HEK293 (cell line): ENCODE results near the gene MYO1B.

Experiments used
- CTCF ChIA-PET: fragments of 350-600 bp; formaldehyde crosslinking; extraction: SDS; loops from one replicate; lab custom pipeline; 2021; ENCODE audit warnings: antibody characterized with exemption; lab: Yijun Ruan, JAX
- POLR2A ChIA-PET: fragments of 300-600 bp; formaldehyde crosslinking; extraction: SDS; loops from one replicate; lab custom pipeline; 2020; ENCODE audit warnings: antibody characterized with exemption, inconsistent platforms; lab: Yijun Ruan, JAX
- H3K27ac ChIP-seq: fragments of 200-500 bp; sonication (Bioruptor generic); 2 replicates; pipeline ENCODE4 v1.5.1; 2014; ENCODE audit warnings: low read depth, low read length, control low read depth, inconsistent platforms; ENCODE audit errors: extremely low read depth
- H3K36me3 ChIP-seq, 2 experiments: fragments of 200-500 bp in 1 of 2; sonication (Bioruptor generic) in 1 of 2; 1 replicate in 1 of 2; 2 replicates in 1 of 2; pipeline ENCODE4 v1.5.1; 2014 to 2017; ENCODE audit warnings: inconsistent platforms in 2 of 2, low read length in 2 of 2; ENCODE audit not compliant: control insufficient read depth in 2 of 2, insufficient read depth in 1 of 2
- H3K4me1 ChIP-seq: fragments of 200-500 bp; sonication (Bioruptor generic); 2 replicates; pipeline ENCODE4 v1.5.1; 2014; ENCODE audit warnings: mild to moderate bottlenecking, low read length, inconsistent platforms; ENCODE audit not compliant: control insufficient read depth, insufficient read depth
- H3K4me3 ChIP-seq: 2 replicates; pipeline ENCODE4 v1.5.1; 2011; ENCODE audit warnings: low read depth, mild to moderate bottlenecking, control low read depth, low read length, moderate library complexity
- H3K9me3 ChIP-seq: fragments of 200-500 bp; sonication (Bioruptor generic); 2 replicates; pipeline ENCODE4 v1.5.1; 2014; ENCODE audit warnings: low read depth, low read length, inconsistent platforms; ENCODE audit not compliant: control insufficient read depth, insufficient read depth
- INSM2 ChIP-seq: fragments of 450-650 bp; formaldehyde crosslinking; IDR thresholded peaks from 2 replicates; pipeline ENCODE4 v1.5.1; 2016; ENCODE audit warnings: missing biosample characterization, missing genetic modification characterization
- KLF8 ChIP-seq: fragments of 450-650 bp; formaldehyde crosslinking; IDR thresholded peaks from 2 replicates; pipeline ENCODE4 v1.5.1; 2016; ENCODE audit warnings: missing biosample characterization, missing genetic modification characterization
- PATZ1 ChIP-seq: fragments of 450-650 bp; formaldehyde crosslinking; IDR thresholded peaks from 2 replicates; pipeline ENCODE4 v1.5.1; 2016; ENCODE audit warnings: missing biosample characterization, missing genetic modification characterization
- PRDM4 ChIP-seq: fragments of 450-650 bp; formaldehyde crosslinking; IDR thresholded peaks from 2 replicates; pipeline ENCODE4 v1.5.1; 2017; ENCODE audit warnings: missing biosample characterization, missing genetic modification characterization
- SP2 ChIP-seq: fragments of 450-650 bp; formaldehyde crosslinking; IDR thresholded peaks from 2 replicates; pipeline ENCODE4 v1.5.1; 2016; ENCODE audit warnings: missing biosample characterization, missing genetic modification characterization
- ZBTB17 ChIP-seq: fragments of 450-650 bp; formaldehyde crosslinking; IDR thresholded peaks from 2 replicates; pipeline ENCODE4 v1.5.1; 2016; ENCODE audit warnings: missing biosample characterization, missing genetic modification characterization
- ZBTB21 ChIP-seq: fragments of 450-650 bp; formaldehyde crosslinking; IDR thresholded peaks from 2 replicates; pipeline ENCODE4 v1.5.1; 2017; ENCODE audit warnings: missing biosample characterization, missing genetic modification characterization
- ZNF140 ChIP-seq: fragments of 450-650 bp; formaldehyde crosslinking; IDR thresholded peaks from 2 replicates; pipeline ENCODE4 v1.5.1; 2016; ENCODE audit warnings: missing biosample characterization, missing genetic modification characterization
- ZNF157 ChIP-seq: fragments of 450-650 bp; formaldehyde crosslinking; IDR thresholded peaks from 2 replicates; pipeline ENCODE4 v1.5.1; 2016; ENCODE audit warnings: missing biosample characterization, missing genetic modification characterization
- ZNF175 ChIP-seq: fragments of 450-650 bp; formaldehyde crosslinking; IDR thresholded peaks from 2 replicates; pipeline ENCODE4 v1.5.1; 2016; ENCODE audit warnings: missing biosample characterization, missing genetic modification characterization
- ZNF184 ChIP-seq: fragments of 450-650 bp; IDR thresholded peaks from 2 replicates; pipeline ENCODE4 v1.5.1; 2018; ENCODE audit warnings: missing biosample characterization, mild to moderate bottlenecking, missing genetic modification characterization
- ZNF274 ChIP-seq, 2 experiments: fragments of 200-500 bp in 1 of 2; fragments of 450-650 bp in 1 of 2; sonication (Bioruptor generic) in 1 of 2; formaldehyde crosslinking in 1 of 2; IDR thresholded peaks; 2 replicates each; pipeline versions ENCODE4 v1.5.1 to v1.6.1; 2014 to 2016; ENCODE audit warnings: borderline replicate concordance in 1 of 2, inconsistent platforms in 1 of 2, low read length in 1 of 2, missing biosample characterization in 1 of 2, missing genetic modification characterization in 1 of 2
- ZNF354C ChIP-seq: fragments of 450-650 bp; formaldehyde crosslinking; IDR thresholded peaks from 2 replicates; pipeline ENCODE4 v1.5.1; 2016; ENCODE audit warnings: missing biosample characterization, missing genetic modification characterization, low read depth, borderline replicate concordance
- ZNF362 ChIP-seq: fragments of 450-650 bp; formaldehyde crosslinking; IDR thresholded peaks from 2 replicates; pipeline ENCODE4 v1.5.1; 2016; ENCODE audit warnings: missing biosample characterization, missing genetic modification characterization
- ZNF521 ChIP-seq: fragments of 450-650 bp; formaldehyde crosslinking; IDR thresholded peaks from 2 replicates; pipeline ENCODE4 v1.5.1; 2017; ENCODE audit warnings: missing biosample characterization, mild to moderate bottlenecking, missing genetic modification characterization
- ZNF544 ChIP-seq: fragments of 450-650 bp; formaldehyde crosslinking; IDR thresholded peaks from 2 replicates; pipeline ENCODE4 v1.5.0; 2017; ENCODE audit warnings: missing biosample characterization, missing genetic modification characterization
- ZNF585B ChIP-seq: fragments of 450-650 bp; formaldehyde crosslinking; IDR thresholded peaks from 2 replicates; pipeline ENCODE4 v1.5.1; 2016; ENCODE audit warnings: missing biosample characterization, missing genetic modification characterization
- ZNF645 ChIP-seq: fragments of 450-650 bp; formaldehyde crosslinking; IDR thresholded peaks from 2 replicates; pipeline ENCODE4; 2016; ENCODE audit warnings: missing biosample characterization, missing genetic modification characterization
- ZNF707 ChIP-seq: fragments of 450-650 bp; formaldehyde crosslinking; IDR thresholded peaks from 2 replicates; pipeline ENCODE4 v1.5.1; 2016; ENCODE audit warnings: missing biosample characterization, missing genetic modification characterization
- ZNF747 ChIP-seq: fragments of 450-650 bp; formaldehyde crosslinking; IDR thresholded peaks from 2 replicates; pipeline ENCODE4 v1.5.1; 2016; ENCODE audit warnings: missing biosample characterization, missing genetic modification characterization
- ZNF792 ChIP-seq: fragments of 450-650 bp; formaldehyde crosslinking; IDR thresholded peaks from 2 replicates; pipeline ENCODE4 v1.5.1; 2016; ENCODE audit warnings: missing biosample characterization, missing genetic modification characterization
- ZNF830 ChIP-seq: fragments of 450-650 bp; IDR thresholded peaks from 2 replicates; pipeline ENCODE4 v1.5.0; 2018; ENCODE audit warnings: missing biosample characterization, missing genetic modification characterization, low read depth, mild to moderate bottlenecking, moderate library complexity
- ZSCAN23 ChIP-seq: fragments of 450-650 bp; formaldehyde crosslinking; IDR thresholded peaks from 2 replicates; pipeline ENCODE4 v1.5.1; 2016; ENCODE audit warnings: missing biosample characterization, missing genetic modification characterization

The MYO1B gene

GRCh38 chr2:191197096-191197495 is 48.1 kb upstream of the MYO1B start (continued):
- TF ChIP-seq ZNF521 (tag by site-specific recombination) (no peak), ZNF274 (IDR thresholded peaks at IDR 0.05; ENCODE audit: low read length) (no peak), ZNF274 (tag by site-specific recombination; IDR thresholded peaks at IDR 0.05; ENCODE audit: borderline replicate concordance) (no peak)
- TF ChIP-seq, all 188 proteins: peak for 0

- Histone ChIP-seq H3K36me3 (no peaks in the 10 kb centered on the region), H3K27ac (no peak overlapping the region), H3K9me3 (no peaks in the 10 kb centered on the region), H3K4me1 (no peaks in the 10 kb centered on the region), H3K4me3 (no peak overlapping the region)
- TF ChIP-seq ZNF792 (no peak), ZNF184 (tag by site-specific recombination) (no peak), ZBTB17 (tag by site-specific recombination) (no peak), PATZ1 (tag by site-specific recombination) (no peak), ZNF645 (no peak), ZNF830 (tag by site-specific recombination) (no peak)
- ChIA-PET POLR2A (no interaction called here), CTCF (interaction anchor here (1.7 kb wide), 1 partner anchor 20 kb away, joined by 4 read pairs; no protein-coding TSS in a partner anchor)
Observed at GRCh38 chr2:191198271-191198670, 46.9 kb upstream of the MYO1B start.

- Histone ChIP-seq H3K36me3 (no peaks in the 10 kb centered on the region), H3K9me3 (no peaks in the 10 kb centered on the region), H3K4me3 (no peak overlapping the region), H3K27ac (no peak overlapping the region), H3K4me1 (no peaks in the 10 kb centered on the region)
- ChIA-PET CTCF (no interaction called here), POLR2A (no interaction called here)
- TF ChIP-seq ZNF140 (tag by site-specific recombination): no peak
- no peak for TF ChIP-seq ZNF707 (tag by site-specific recombination)
- TF ChIP-seq ZNF544: no peak
- TF ChIP-seq INSM2 (tag by site-specific recombination): no peak
- TF ChIP-seq ZNF157 (tag by site-specific recombination): no peak
- TF ChIP-seq ZSCAN23 (tag by site-specific recombination): no peak
- TF ChIP-seq ZNF747 (tag by site-specific recombination): no peak
- TF ChIP-seq ZNF585B (tag by site-specific recombination): no peak
Observed at GRCh38 chr2:191199929-191200512, 45.2 kb upstream of the MYO1B start.

- Histone ChIP-seq H3K4me1 (no peaks in the 10 kb centered on the region), H3K4me3 (no peak overlapping the region), H3K27ac (no peak overlapping the region), H3K9me3 (no peaks in the 10 kb centered on the region), H3K36me3 (no peaks in the 10 kb centered on the region)
- POLR2A ChIA-PET: no interaction called here
- CTCF ChIA-PET: no interaction called here
- no peak for TF ChIP-seq ZNF175 (tag by site-specific recombination)
- TF ChIP-seq PRDM4 (tag by site-specific recombination): no peak
- no peak for TF ChIP-seq ZBTB21 (tag by site-specific recombination)
- no peak for TF ChIP-seq ZNF362 (tag by site-specific recombination)
- no peak for TF ChIP-seq ZNF354C (tag by site-specific recombination)
- TF ChIP-seq SP2 (tag by site-specific recombination): no peak
- TF ChIP-seq KLF8 (tag by site-specific recombination): no peak
Observed at GRCh38 chr2:191200910-191201309, 44.3 kb upstream of the MYO1B start.
